Liver (tissue), 9 donors: ENCODE data around the gene CNDP2. TPM values are rescaled to one million over a fixed set of nuclear protein-coding genes. Genes with fewer than 3 reads are reported as not detected.

Experiments
- DNase-seq: peaks from one replicate; pipeline ENCODE4 v3.0.0-alpha.2; 2017; ENCODE audit warnings: low spot score
- H3K27ac ChIP-seq, 2 donors: one replicate each; pipeline ENCODE4 v1.7.0; 2013; ENCODE audit warnings: inconsistent platforms in 2 of 2, low read length in 2 of 2, control low read depth in 1 of 2, low read depth in 1 of 2, mild to moderate bottlenecking in 1 of 2
- H3K27me3 ChIP-seq, 4 donors: one replicate each; pipeline versions ENCODE4 v1.6.1 to v1.7.0; 2013; ENCODE audit warnings: low read length in 3 of 4, inconsistent platforms in 1 of 4, mild to moderate bottlenecking in 1 of 4, moderate library complexity in 1 of 4; ENCODE audit not compliant: control insufficient read depth in 4 of 4, insufficient read depth in 4 of 4
- H3K36me3 ChIP-seq, 4 donors: one replicate each; pipeline versions ENCODE4 v1.6.1 to v1.7.0; 2013; ENCODE audit warnings: low read length in 3 of 4, mild to moderate bottlenecking in 3 of 4, low read depth in 1 of 4, moderate library complexity in 1 of 4; ENCODE audit not compliant: control insufficient read depth in 4 of 4, insufficient read depth in 3 of 4
- H3K4me1 ChIP-seq, 4 donors: one replicate each; pipeline versions ENCODE4 v1.6.1 to v1.7.0; 2013; ENCODE audit warnings: low read length in 3 of 4, mild to moderate bottlenecking in 3 of 4, moderate library complexity in 1 of 4; ENCODE audit not compliant: control insufficient read depth in 4 of 4, insufficient read depth in 4 of 4
- H3K4me3 ChIP-seq, 3 donors: one replicate each; pipeline versions ENCODE4 v1.6.1 to v1.7.0; 2013; ENCODE audit warnings: low read length in 3 of 3, control low read depth in 1 of 3, low read depth in 1 of 3, mild to moderate bottlenecking in 1 of 3
- H3K9ac ChIP-seq, 2 donors: one replicate each; pipeline ENCODE4 v1.7.0; 2013; ENCODE audit warnings: low read length in 2 of 2, mild to moderate bottlenecking in 2 of 2, moderate library complexity in 2 of 2, control low read depth in 1 of 2, low read depth in 1 of 2
- H3K9me3 ChIP-seq, 4 donors: one replicate each; pipeline versions ENCODE4 v1.6.1 to v1.7.0; 2013; ENCODE audit warnings: low read length in 3 of 4; ENCODE audit not compliant: control insufficient read depth in 4 of 4
- EGR1 ChIP-seq, 2 donors: IDR thresholded peaks; 2 replicates each; pipeline ENCODE4 v1.6.1; 2016 to 2018; ENCODE audit warnings: antibody characterized with exemption in 2 of 2, low read depth in 2 of 2
- FOXA1 ChIP-seq: IDR thresholded peaks from 2 replicates; pipeline ENCODE4 v1.6.1; 2016; ENCODE audit warnings: antibody characterized with exemption
- FOXA2 ChIP-seq: IDR thresholded peaks from 2 replicates; pipeline ENCODE4 v1.6.1; 2016; ENCODE audit warnings: antibody characterized with exemption
- GABPA ChIP-seq, 2 donors: IDR thresholded peaks in 1 of 2; conservative IDR thresholded peaks in 1 of 2; 2 replicates each; pipeline ENCODE4 v1.6.1; 2016; ENCODE audit warnings: antibody characterized with exemption in 2 of 2, mild to moderate bottlenecking in 1 of 2, moderate library complexity in 1 of 2
- HNF4A ChIP-seq, 2 donors: conservative IDR thresholded peaks; 2 replicates each; pipeline ENCODE4 v1.6.1; 2016; ENCODE audit warnings: antibody characterized with exemption in 2 of 2, mild to moderate bottlenecking in 2 of 2
- HNF4G ChIP-seq: IDR thresholded peaks from 2 replicates; pipeline ENCODE4 v1.6.1; 2016; ENCODE audit warnings: antibody characterized with exemption
- JUND ChIP-seq, 2 donors: IDR thresholded peaks; 2 replicates each; pipeline ENCODE4 v1.6.1; 2016; ENCODE audit warnings: antibody characterized with exemption in 2 of 2
- NR2F2 ChIP-seq: IDR thresholded peaks from 2 replicates; pipeline ENCODE4 v1.6.1; 2016; ENCODE audit warnings: antibody characterized with exemption
- RAD21 ChIP-seq, 2 donors: IDR thresholded peaks; 2 replicates each; pipeline ENCODE4 v1.6.1; 2016; ENCODE audit warnings: antibody characterized with exemption in 2 of 2, mild to moderate bottlenecking in 2 of 2
- RXRA ChIP-seq, 2 donors: IDR thresholded peaks; 2 replicates each; pipeline ENCODE4 v1.6.1; 2017 to 2018; ENCODE audit warnings: antibody characterized with exemption in 2 of 2, mild to moderate bottlenecking in 1 of 2
- SP1 ChIP-seq: IDR thresholded peaks from 2 replicates; pipeline ENCODE4 v1.6.1; 2018; ENCODE audit warnings: antibody characterized with exemption, mild to moderate bottlenecking
- TAF1 ChIP-seq: conservative IDR thresholded peaks from 2 replicates; pipeline ENCODE4 v1.6.1; 2016; ENCODE audit warnings: antibody characterized with exemption, mild to moderate bottlenecking
- WGBS: extraction: QIAGEN DNeasy Blood & Tissue Kit; methylation state at CpG from one replicate; pipeline ENCODE4 v1.1.7; 2013; 5-methylcytosine and 5-hydroxymethylcytosine counted together
- polyA plus RNA-seq, 2 donors: library from polyadenylated mRNA; stranded (reverse) in 1 of 2; unstranded in 1 of 2; fragments of 200-250 nt in 1 of 2; fragments of >200 nt in 1 of 2; fragmentation: Nextera tagmentation in 1 of 2; extraction: Ambion mirVana in 1 of 2; gene quantifications; one replicate each; pipeline versions ENCODE4 v1.2.1 to v1.2.3, GENCODE V29; 2013 to 2015
- total RNA-seq, 2 donors: library from RNA; depleted of rRNA; stranded (reverse); fragments of >200 nt; gene quantifications; one replicate each; pipeline ENCODE4 v1.2.3, GENCODE V29; 2014
- TF ChIP-seq, protein P1 (sequence below): IDR thresholded peaks from 2 replicates; pipeline ENCODE4 v1.6.1; 2016; ENCODE audit warnings: antibody characterized with exemption
- TF ChIP-seq, protein P2 (sequence below): fragments of 150-350 bp; IDR thresholded peaks from 2 replicates; pipeline ENCODE4 v1.5.1; 2017; ENCODE audit warnings: improper control_type of control experiment, low read depth, low read length; ENCODE audit not compliant: missing input control
- TF ChIP-seq, protein P3 (sequence below): IDR thresholded peaks from 2 replicates; pipeline ENCODE4 v1.6.1; 2016; ENCODE audit warnings: antibody characterized with exemption, mild to moderate bottlenecking
- TF ChIP-seq, protein P4 (sequence below): IDR thresholded peaks from 2 replicates; pipeline ENCODE4 v1.6.1; 2016; ENCODE audit warnings: antibody characterized with exemption
- TF ChIP-seq, protein P5 (sequence below): IDR thresholded peaks from 2 replicates; pipeline ENCODE4 v1.6.1; 2016; ENCODE audit warnings: antibody characterized with exemption
- donor health status: healthy.
- donor health status: healthy.
- donor health status: healthy.
- donor health status: healthy.
- donor health status: healthy.

Gene CNDP2
- total and polyA plus RNA-seq, 4 donors: 65.5 to 167 (median 141) TPM

DNA sequence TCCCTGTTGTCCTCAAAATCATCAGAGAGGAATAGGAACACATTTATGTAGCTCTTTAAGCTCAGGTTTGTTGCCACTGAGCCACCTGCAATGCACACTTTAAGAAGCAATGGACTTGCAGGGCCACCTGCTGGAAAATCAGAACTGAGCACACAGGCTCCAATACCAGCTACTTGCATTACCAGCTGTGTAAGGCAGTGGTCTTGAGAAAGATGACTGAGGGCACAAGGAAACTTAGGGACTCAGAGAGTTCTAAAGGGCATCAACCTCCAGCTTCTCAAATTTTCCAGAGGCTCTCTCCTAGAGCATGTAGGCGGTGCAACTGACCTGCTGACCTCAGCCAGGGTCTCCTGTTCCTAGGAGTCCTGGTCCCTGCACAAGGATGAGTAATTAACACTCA lies 2.5 kb upstream of the CNDP2 start:
- WGBS: 38% methylated on average over 1 of the region's 1 CpG
- Histone ChIP-seq H3K4me1 (peaks cover 5 to 21% (median 18%) of the 10 kb centered on the region in 4 donors), H3K27ac (no peak overlapping the region), H3K36me3 (no peaks in the 10 kb centered on the region), H3K9me3 (no peaks in the 10 kb centered on the region), H3K4me3 (no peak overlapping the region), H3K9ac (no peak overlapping the region), H3K27me3 (no peaks in the 10 kb centered on the region)
- TF ChIP-seq EGR1 (IDR thresholded peaks at IDR 0.05; ENCODE audit: low read depth in 2 of 2): no peak
- TF ChIP-seq HNF4A (conservative IDR thresholded peaks at IDR 0.05): peak in 1 of 2 donors; percentile 13
- TF ChIP-seq, protein P1, sequence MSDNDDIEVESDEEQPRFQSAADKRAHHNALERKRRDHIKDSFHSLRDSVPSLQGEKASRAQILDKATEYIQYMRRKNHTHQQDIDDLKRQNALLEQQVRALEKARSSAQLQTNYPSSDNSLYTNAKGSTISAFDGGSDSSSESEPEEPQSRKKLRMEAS: no peak
- peak; percentile 100 for TF ChIP-seq RAD21 (IDR thresholded peaks at IDR 0.05)
- TF ChIP-seq, protein P2, sequence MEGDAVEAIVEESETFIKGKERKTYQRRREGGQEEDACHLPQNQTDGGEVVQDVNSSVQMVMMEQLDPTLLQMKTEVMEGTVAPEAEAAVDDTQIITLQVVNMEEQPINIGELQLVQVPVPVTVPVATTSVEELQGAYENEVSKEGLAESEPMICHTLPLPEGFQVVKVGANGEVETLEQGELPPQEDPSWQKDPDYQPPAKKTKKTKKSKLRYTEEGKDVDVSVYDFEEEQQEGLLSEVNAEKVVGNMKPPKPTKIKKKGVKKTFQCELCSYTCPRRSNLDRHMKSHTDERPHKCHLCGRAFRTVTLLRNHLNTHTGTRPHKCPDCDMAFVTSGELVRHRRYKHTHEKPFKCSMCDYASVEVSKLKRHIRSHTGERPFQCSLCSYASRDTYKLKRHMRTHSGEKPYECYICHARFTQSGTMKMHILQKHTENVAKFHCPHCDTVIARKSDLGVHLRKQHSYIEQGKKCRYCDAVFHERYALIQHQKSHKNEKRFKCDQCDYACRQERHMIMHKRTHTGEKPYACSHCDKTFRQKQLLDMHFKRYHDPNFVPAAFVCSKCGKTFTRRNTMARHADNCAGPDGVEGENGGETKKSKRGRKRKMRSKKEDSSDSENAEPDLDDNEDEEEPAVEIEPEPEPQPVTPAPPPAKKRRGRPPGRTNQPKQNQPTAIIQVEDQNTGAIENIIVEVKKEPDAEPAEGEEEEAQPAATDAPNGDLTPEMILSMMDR: peak; percentile 87
- TF ChIP-seq FOXA1: no peak
- TF ChIP-seq JUND (IDR thresholded peaks at IDR 0.05): no peak
- no peak for TF ChIP-seq GABPA (IDR thresholded peaks at IDR 0.05 in 1 of 2, conservative IDR thresholded peaks at IDR 0.05 in 1 of 2)
- TF ChIP-seq, protein P3, sequence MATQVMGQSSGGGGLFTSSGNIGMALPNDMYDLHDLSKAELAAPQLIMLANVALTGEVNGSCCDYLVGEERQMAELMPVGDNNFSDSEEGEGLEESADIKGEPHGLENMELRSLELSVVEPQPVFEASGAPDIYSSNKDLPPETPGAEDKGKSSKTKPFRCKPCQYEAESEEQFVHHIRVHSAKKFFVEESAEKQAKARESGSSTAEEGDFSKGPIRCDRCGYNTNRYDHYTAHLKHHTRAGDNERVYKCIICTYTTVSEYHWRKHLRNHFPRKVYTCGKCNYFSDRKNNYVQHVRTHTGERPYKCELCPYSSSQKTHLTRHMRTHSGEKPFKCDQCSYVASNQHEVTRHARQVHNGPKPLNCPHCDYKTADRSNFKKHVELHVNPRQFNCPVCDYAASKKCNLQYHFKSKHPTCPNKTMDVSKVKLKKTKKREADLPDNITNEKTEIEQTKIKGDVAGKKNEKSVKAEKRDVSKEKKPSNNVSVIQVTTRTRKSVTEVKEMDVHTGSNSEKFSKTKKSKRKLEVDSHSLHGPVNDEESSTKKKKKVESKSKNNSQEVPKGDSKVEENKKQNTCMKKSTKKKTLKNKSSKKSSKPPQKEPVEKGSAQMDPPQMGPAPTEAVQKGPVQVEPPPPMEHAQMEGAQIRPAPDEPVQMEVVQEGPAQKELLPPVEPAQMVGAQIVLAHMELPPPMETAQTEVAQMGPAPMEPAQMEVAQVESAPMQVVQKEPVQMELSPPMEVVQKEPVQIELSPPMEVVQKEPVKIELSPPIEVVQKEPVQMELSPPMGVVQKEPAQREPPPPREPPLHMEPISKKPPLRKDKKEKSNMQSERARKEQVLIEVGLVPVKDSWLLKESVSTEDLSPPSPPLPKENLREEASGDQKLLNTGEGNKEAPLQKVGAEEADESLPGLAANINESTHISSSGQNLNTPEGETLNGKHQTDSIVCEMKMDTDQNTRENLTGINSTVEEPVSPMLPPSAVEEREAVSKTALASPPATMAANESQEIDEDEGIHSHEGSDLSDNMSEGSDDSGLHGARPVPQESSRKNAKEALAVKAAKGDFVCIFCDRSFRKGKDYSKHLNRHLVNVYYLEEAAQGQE: no peak
- TF ChIP-seq NR2F2: no peak
- no peak for TF ChIP-seq FOXA2
- TF ChIP-seq, protein P4, sequence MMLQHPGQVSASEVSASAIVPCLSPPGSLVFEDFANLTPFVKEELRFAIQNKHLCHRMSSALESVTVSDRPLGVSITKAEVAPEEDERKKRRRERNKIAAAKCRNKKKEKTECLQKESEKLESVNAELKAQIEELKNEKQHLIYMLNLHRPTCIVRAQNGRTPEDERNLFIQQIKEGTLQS: no peak
- TF ChIP-seq TAF1: no peak
- TF ChIP-seq SP1: no peak
- TF ChIP-seq RXRA (IDR thresholded peaks at IDR 0.05): no peak
- DNase-seq: no peak

DNA sequence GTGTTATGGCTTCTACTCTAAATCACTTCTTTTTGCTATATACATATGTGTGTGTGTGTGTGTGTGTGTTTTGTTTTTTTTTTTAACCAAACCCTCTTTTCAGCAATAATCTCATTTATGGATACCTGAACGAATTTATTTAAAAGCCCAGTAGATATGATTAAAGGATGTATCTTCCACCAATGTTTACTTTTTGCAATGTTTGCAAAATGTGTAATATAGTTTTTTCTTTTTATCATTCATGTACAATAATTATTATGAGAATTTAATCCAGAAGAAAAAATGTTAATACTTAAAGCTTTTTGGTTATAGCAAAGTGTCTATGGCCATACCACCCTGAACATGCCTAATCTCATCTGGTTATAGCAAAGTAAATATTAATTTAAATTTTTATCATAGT lies 1.6 kb upstream of the CNDP2 start:
- 55% methylated on average over 1 of the region's 1 CpG for WGBS
- TF ChIP-seq, protein P2: no peak
- TF ChIP-seq FOXA1 (no peak), NR2F2 (no peak), HNF4G (no peak), EGR1 (IDR thresholded peaks at IDR 0.05; ENCODE audit: low read depth in 2 of 2) (no peak), RAD21 (IDR thresholded peaks at IDR 0.05) (no peak), TAF1 (no peak), FOXA2 (no peak), GABPA (IDR thresholded peaks at IDR 0.05 in 1 of 2, conservative IDR thresholded peaks at IDR 0.05 in 1 of 2) (no peak)
- TF ChIP-seq, protein P4: no peak
- TF ChIP-seq, protein P3: no peak
- TF ChIP-seq, protein P5, sequence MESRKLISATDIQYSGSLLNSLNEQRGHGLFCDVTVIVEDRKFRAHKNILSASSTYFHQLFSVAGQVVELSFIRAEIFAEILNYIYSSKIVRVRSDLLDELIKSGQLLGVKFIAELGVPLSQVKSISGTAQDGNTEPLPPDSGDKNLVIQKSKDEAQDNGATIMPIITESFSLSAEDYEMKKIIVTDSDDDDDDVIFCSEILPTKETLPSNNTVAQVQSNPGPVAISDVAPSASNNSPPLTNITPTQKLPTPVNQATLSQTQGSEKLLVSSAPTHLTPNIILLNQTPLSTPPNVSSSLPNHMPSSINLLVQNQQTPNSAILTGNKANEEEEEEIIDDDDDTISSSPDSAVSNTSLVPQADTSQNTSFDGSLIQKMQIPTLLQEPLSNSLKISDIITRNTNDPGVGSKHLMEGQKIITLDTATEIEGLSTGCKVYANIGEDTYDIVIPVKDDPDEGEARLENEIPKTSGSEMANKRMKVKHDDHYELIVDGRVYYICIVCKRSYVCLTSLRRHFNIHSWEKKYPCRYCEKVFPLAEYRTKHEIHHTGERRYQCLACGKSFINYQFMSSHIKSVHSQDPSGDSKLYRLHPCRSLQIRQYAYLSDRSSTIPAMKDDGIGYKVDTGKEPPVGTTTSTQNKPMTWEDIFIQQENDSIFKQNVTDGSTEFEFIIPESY: no peak
- Histone ChIP-seq H3K27ac (no peak overlapping the region), H3K27me3 (no peaks in the 10 kb centered on the region), H3K9me3 (no peaks in the 10 kb centered on the region), H3K36me3 (no peaks in the 10 kb centered on the region), H3K4me1 (peaks cover 5 to 28% (median 26%) of the 10 kb centered on the region in 4 donors), H3K9ac (no peak overlapping the region), H3K4me3 (no peak overlapping the region)
- no peak for DNase-seq
